ENCODE measurements around the gene PLAU.

DNA sequence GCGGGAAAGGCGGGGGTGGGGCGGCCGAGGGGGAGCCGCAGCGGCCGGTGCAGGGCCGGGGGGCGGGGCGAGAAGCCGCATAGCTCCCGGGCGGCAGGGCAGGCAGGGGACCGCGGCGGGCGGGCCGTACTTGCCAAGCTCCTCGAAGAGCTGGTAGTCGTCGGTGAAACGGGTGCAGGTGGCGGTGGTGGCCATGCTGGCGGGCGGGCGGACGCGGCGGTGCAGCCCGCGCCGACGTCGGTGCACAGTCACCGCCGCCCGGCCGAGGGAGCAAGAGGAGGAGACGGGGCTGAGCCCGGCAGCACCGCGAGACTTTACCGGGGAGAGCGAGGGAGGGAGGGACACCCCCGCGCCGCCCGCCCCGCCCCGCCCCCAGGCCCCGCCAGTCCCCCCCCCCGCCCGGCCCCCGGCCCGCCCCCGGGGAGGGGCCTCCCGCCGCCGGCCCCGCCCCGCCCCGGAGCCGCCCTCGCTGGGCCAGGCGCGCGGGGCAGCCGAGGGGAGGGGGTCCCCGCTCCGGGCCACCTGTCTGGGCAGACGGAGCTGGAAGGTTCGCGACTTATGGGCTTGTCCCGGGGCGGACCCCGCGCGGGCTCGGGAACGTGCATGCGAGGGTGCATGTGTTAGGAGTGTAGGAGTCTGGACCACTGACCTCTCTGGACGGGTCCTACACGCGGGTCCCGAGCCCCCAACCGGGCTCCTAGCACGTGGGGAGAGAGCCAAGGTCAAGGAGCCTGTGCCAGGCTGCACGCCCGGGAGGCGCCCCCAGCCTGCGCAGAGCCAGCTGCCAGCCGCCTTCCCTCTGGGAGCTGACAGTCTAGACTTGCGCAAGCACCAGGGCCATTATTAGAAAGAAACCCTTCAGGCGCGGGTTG lies 36.4 kb upstream of the PLAU start, which contains the start of gene CAMK2G:
- TF ChIP-seq, protein P1, sequence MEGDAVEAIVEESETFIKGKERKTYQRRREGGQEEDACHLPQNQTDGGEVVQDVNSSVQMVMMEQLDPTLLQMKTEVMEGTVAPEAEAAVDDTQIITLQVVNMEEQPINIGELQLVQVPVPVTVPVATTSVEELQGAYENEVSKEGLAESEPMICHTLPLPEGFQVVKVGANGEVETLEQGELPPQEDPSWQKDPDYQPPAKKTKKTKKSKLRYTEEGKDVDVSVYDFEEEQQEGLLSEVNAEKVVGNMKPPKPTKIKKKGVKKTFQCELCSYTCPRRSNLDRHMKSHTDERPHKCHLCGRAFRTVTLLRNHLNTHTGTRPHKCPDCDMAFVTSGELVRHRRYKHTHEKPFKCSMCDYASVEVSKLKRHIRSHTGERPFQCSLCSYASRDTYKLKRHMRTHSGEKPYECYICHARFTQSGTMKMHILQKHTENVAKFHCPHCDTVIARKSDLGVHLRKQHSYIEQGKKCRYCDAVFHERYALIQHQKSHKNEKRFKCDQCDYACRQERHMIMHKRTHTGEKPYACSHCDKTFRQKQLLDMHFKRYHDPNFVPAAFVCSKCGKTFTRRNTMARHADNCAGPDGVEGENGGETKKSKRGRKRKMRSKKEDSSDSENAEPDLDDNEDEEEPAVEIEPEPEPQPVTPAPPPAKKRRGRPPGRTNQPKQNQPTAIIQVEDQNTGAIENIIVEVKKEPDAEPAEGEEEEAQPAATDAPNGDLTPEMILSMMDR (IDR thresholded peaks at IDR 0.05): no peak
- peak; percentile 27 to 44 for TF ChIP-seq POLR2A (IDR thresholded peaks at IDR 0.05)
- peak in 1 of 4 donors; percentile 2 for TF ChIP-seq EP300 (IDR thresholded peaks at IDR 0.05)

All from sigmoid colon (tissue), 4 donors.